GM12878 (cell line): ENCODE measurements around the gene MEF2C. TPM values are rescaled to one million over a fixed set of nuclear protein-coding genes. Genes with fewer than 3 reads are reported as not detected.

Experiments used
- ATAC-seq: fragments of 200-7000 bp; cut with Tn5 transposase; 3 replicates; pipeline ENCODE4 v1.9.1; 2020; ENCODE audit warnings: mild to moderate bottlenecking, moderate library complexity
- BruUV-seq: library from RNA; stranded (reverse); fragments of 400-500 nt; replicated peaks from 2 replicates; lab custom pipeline; 2021; lab: Mats Ljungman, UMichigan
- CTCF ChIA-PET: fragments of 300-600 bp; sonication (Branson Sonifier 250); formaldehyde crosslinking; extraction: SDS; loops from one replicate; lab custom pipeline; 2021; ENCODE audit warnings: inconsistent platforms; lab: Yijun Ruan, JAX
- POLR2A ChIA-PET: fragments of 350-600 bp; formaldehyde crosslinking; extraction: SDS; loops from one replicate; lab custom pipeline; 2021; ENCODE audit warnings: inconsistent platforms; lab: Charles Lee
- RAD21 ChIA-PET: fragments of 300-600 bp; sonication (Branson Sonifier 250); formaldehyde crosslinking; loops from one replicate; lab custom pipeline; 2023; ENCODE audit warnings: antibody characterized with exemption; ENCODE audit not compliant: unreplicated experiment; lab: Charles Lee
- SMC1A ChIA-PET: fragments of 300-600 bp; sonication (Branson Sonifier 250); formaldehyde crosslinking; loops from one replicate; lab custom pipeline; 2023; ENCODE audit not compliant: unreplicated experiment, uncharacterized antibody; lab: Charles Lee
- DNase-seq: peaks from one replicate; pipeline ENCODE4 v3.0.0-alpha.2; 2011; ENCODE audit warnings: low read depth, low spot score
- FAIRE-seq: peaks from 3 replicates; lab custom pipeline; 2011; peaks lifted over from hg19 to GRCh38; lab: Jason Lieb, UNC
- H2AFZ ChIP-seq: 2 replicates; pipeline ENCODE4 v1.6.0; 2011; ENCODE audit warnings: low read depth, low read length, control low read depth; ENCODE audit not compliant: control insufficient read depth
- H3K27ac ChIP-seq: 2 replicates; pipeline ENCODE4 v1.5.1; 2011; ENCODE audit warnings: control low read depth; ENCODE audit not compliant: control insufficient read depth, insufficient read depth
- H3K27me3 ChIP-seq, 2 experiments: replicated peaks in 1 of 2; 2 replicates each; pipeline versions ENCODE4 v1.6.0 to v1.6.1; 2011; ENCODE audit warnings: low read length in 1 of 2; ENCODE audit not compliant: control insufficient read depth in 2 of 2, insufficient read depth in 2 of 2
- H3K36me3 ChIP-seq, 2 experiments: 2 replicates each; pipeline ENCODE4 v1.5.1; 2011; ENCODE audit warnings: low read length in 1 of 2; ENCODE audit not compliant: control insufficient read depth in 2 of 2, insufficient read depth in 2 of 2
- H3K4me1 ChIP-seq: 2 replicates; pipeline ENCODE4 v1.6.1; 2011; ENCODE audit warnings: mild to moderate bottlenecking, low read length, moderate library complexity, mixed read lengths; ENCODE audit not compliant: control insufficient read depth, insufficient read depth
- H3K4me2 ChIP-seq: 2 replicates; pipeline ENCODE4 v1.6.0; 2011; ENCODE audit warnings: control low read depth; ENCODE audit not compliant: control insufficient read depth, insufficient read depth
- H3K4me3 ChIP-seq: fragments of 200-600 bp; sonication (generic); 2 replicates; pipeline ENCODE4 v1.5.1; 2016
- H3K79me2 ChIP-seq: 2 replicates; pipeline ENCODE4 v1.6.0; 2011; ENCODE audit warnings: low read length; ENCODE audit not compliant: control insufficient read depth, insufficient read depth
- H3K9ac ChIP-seq: 2 replicates; pipeline ENCODE4 v1.8.0; 2011; ENCODE audit warnings: low read length, control low read depth, mixed read lengths; ENCODE audit not compliant: control insufficient read depth, insufficient read depth
- H3K9me3 ChIP-seq: replicated peaks from 3 replicates; pipeline ENCODE4 v1.5.1; 2011; ENCODE audit warnings: mild to moderate bottlenecking, low read length; ENCODE audit not compliant: control insufficient read depth, insufficient read depth
- H4K20me1 ChIP-seq: 2 replicates; pipeline ENCODE4 v1.6.0; 2011; ENCODE audit not compliant: control insufficient read depth, insufficient read depth
- CBFB ChIP-seq: IDR thresholded peaks from 2 replicates; pipeline ENCODE4 v1.6.1; 2016; ENCODE audit warnings: antibody characterized with exemption, low read depth
- EP300 ChIP-seq, 2 experiments: fragments of 150-350 bp in 1 of 2; IDR thresholded peaks; 2 replicates each; pipeline ENCODE4 v1.6.1; 2011 to 2012; ENCODE audit warnings: low read depth in 2 of 2, low read length in 2 of 2, borderline replicate concordance in 1 of 2, improper control_type of control experiment in 1 of 2, inconsistent platforms in 1 of 2; ENCODE audit not compliant: control insufficient read depth in 1 of 2
- GATAD2B ChIP-seq: fragments of 450-650 bp; conservative IDR thresholded peaks from 2 replicates; pipeline ENCODE4 v1.6.1; 2017; ENCODE audit warnings: low read depth, mild to moderate bottlenecking, moderate library complexity
- HDAC2 ChIP-seq: fragments of 200-600 bp; sonication (generic); IDR thresholded peaks from 2 replicates; pipeline ENCODE4 v1.6.1; 2017
- IKZF1 ChIP-seq: fragments of 450-650 bp; conservative IDR thresholded peaks from 2 replicates; pipeline ENCODE4 v1.6.1; 2017; ENCODE audit warnings: antibody characterized with exemption, mild to moderate bottlenecking
- JUNB ChIP-seq: IDR thresholded peaks from 2 replicates; pipeline ENCODE4 v1.6.1; 2016; ENCODE audit warnings: antibody characterized with exemption, mild to moderate bottlenecking
- JUND ChIP-seq: IDR thresholded peaks from 2 replicates; pipeline ENCODE4 v1.6.1; 2012; ENCODE audit warnings: low read depth, mild to moderate bottlenecking, low read length, improper control_type of control experiment, moderate library complexity
- RAD51 ChIP-seq: fragments of 450-650 bp; IDR thresholded peaks from 2 replicates; pipeline ENCODE4 v1.6.1; 2016; ENCODE audit warnings: moderate library complexity, mild to moderate bottlenecking, inconsistent platforms
- RB1 ChIP-seq: fragments of 450-650 bp; formaldehyde crosslinking; IDR thresholded peaks from 2 replicates; pipeline ENCODE4 v1.6.1; 2017; ENCODE audit warnings: mild to moderate bottlenecking, borderline replicate concordance
- SMAD5 ChIP-seq: IDR thresholded peaks from 2 replicates; pipeline ENCODE4 v1.6.1; 2016; ENCODE audit warnings: antibody characterized with exemption, low read depth
- SMC3 ChIP-seq: IDR thresholded peaks from 2 replicates; pipeline ENCODE4 v1.6.1; 2011; ENCODE audit warnings: low read length, improper control_type of control experiment, borderline replicate concordance
- TARDBP ChIP-seq: IDR thresholded peaks from 2 replicates; pipeline ENCODE4 v1.6.1; 2016; ENCODE audit warnings: borderline replicate concordance
- TCF12 ChIP-seq: IDR thresholded peaks from 2 replicates; pipeline ENCODE4 v1.6.1; 2011; ENCODE audit warnings: low read depth, mild to moderate bottlenecking, low read length
- ZNF217 ChIP-seq: fragments of 450-650 bp; IDR thresholded peaks from 2 replicates; pipeline ENCODE4 v1.6.1; 2017; ENCODE audit warnings: antibody characterized with exemption, mild to moderate bottlenecking
- ZNF622 ChIP-seq: fragments of 450-650 bp; IDR thresholded peaks from 2 replicates; pipeline ENCODE4 v1.6.1; 2017; ENCODE audit warnings: mild to moderate bottlenecking, inconsistent platforms
- ZNF687 ChIP-seq: fragments of 450-650 bp; IDR thresholded peaks from 2 replicates; pipeline ENCODE4 v1.6.1; 2017; ENCODE audit warnings: mild to moderate bottlenecking, moderate library complexity
- ZSCAN29 ChIP-seq: fragments of 450-650 bp; IDR thresholded peaks from 2 replicates; pipeline ENCODE4 v1.6.1; 2017; ENCODE audit warnings: mild to moderate bottlenecking, moderate library complexity
- WGBS: methylation state at CpG from one replicate; pipeline ENCODE4 v1.1.6; 2016; ENCODE audit warnings: low lambda C conversion rate; ENCODE audit not compliant: insufficient replicate concordance, insufficient coverage; ENCODE audit errors: missing lambda C conversion rate; 5-methylcytosine and 5-hydroxymethylcytosine counted together
- in situ Hi-C: fragments of 300-500 bp; cut with MboI; formaldehyde crosslinking; loops from 9 replicates; pipeline ENCODE4 v1.14.3; 2018; ENCODE audit warnings: mixed read lengths
- intact Hi-C: fragments of 100-400 bp; cut with micrococcal nuclease; formaldehyde crosslinking; loops from one replicate; pipeline ENCODE4 v1.14.2; 2022; ENCODE audit not compliant: unreplicated experiment
- polyA plus RNA-seq, 11 experiments: library from polyadenylated mRNA; depleted of rRNA in 4 of 11; unstranded in 6 of 11; stranded (reverse) in 5 of 11; fragments of >200 nt; fragmentation: Nextera tagmentation in 4 of 11; fragmentation: Illumina TruSeq in 1 of 11; extraction: Ambion mirVana in 4 of 11; extraction: Trizol in 1 of 11; gene quantifications; 1 replicate in 1 of 11; 2 replicates in 10 of 11; pipeline versions ENCODE4 v1.2.1 to v1.2.3, GENCODE V29; 2011 to 2016; ENCODE audit warnings: inconsistent platforms in 2 of 11, missing spikeins in 2 of 11, low read depth in 1 of 11
- total RNA-seq, 4 experiments: library from RNA; depleted of rRNA in 3 of 4; stranded (reverse); fragments of >200 nt in 3 of 4; fragmentation: Illumina TruSeq in 1 of 4; extraction: Trizol in 1 of 4; gene quantifications; 2 replicates each; pipeline versions ENCODE4 v1.2.1 to v1.2.3, GENCODE V29; 2013 to 2021
- TF ChIP-seq, protein P1 (sequence below): fragments of 150-350 bp; IDR thresholded peaks from 2 replicates; pipeline ENCODE4 v1.6.1; 2016; ENCODE audit warnings: low read depth, low read length

The MEF2C gene
- total and polyA plus RNA-seq, 10 of the 15 experiments (the other 5 are each of a cell fraction or from before 2014, with no cell fraction given), result 104 to 225 (median 180) TPM

GRCh38 chr5:88729084-88729828 is 153.7 kb downstream of the MEF2C start:
- DNase-seq, result peak; percentile 73
- H3K9me3 ChIP-seq, result no peaks in the 10 kb centered on the region
- no peaks in the 10 kb centered on the region for H4K20me1 ChIP-seq
- POLR2A ChIA-PET, result interaction anchor here (0.7 to 2.0 kb wide), 7 partner anchors 13 to 1000 kb away, joined by 3 to 9 read pairs (median 3); no protein-coding TSS in a partner anchor
- no peak overlapping the region for H3K4me3 ChIP-seq
- peaks cover 1 to 25% of the 10 kb centered on the region in 2 experiments for H3K36me3 ChIP-seq
- no peak overlapping the region for H3K4me2 ChIP-seq
- peak; percentile 46 for ATAC-seq
- intact Hi-C loops, result loop anchor here (2.0 to 10.0 kb wide), 6 partner anchors 1003 to 1668 kb away; no protein-coding TSS in a partner anchor
- H2AFZ ChIP-seq, result no peak overlapping the region
- no peak overlapping the region for H3K27ac ChIP-seq
- CTCF ChIA-PET, result interaction anchor here (0.7 to 8.1 kb wide), 66 partner anchors 11 to 1705 kb away, joined by 3 to 114 read pairs (median 5); partner anchors contain the start of gene MEF2C
- no peak overlapping the region for H3K9ac ChIP-seq
- no peaks in the 10 kb centered on the region for H3K27me3 ChIP-seq
- RAD21 ChIA-PET, result interaction anchor here (0.6 to 24.9 kb wide), 64 partner anchors 11 to 1538 kb away, joined by 3 to 594 read pairs (median 5); partner anchors contain the start of gene MEF2C
- peak; percentile 78 for FAIRE-seq
- WGBS, result over 99% methylated on average over 5 of the region's 5 CpGs
- peaks cover 34% of the 10 kb centered on the region for H3K4me1 ChIP-seq
- peaks cover 41% of the 10 kb centered on the region for H3K79me2 ChIP-seq
- SMC1A ChIA-PET, result interaction anchor here (0.6 to 22.4 kb wide), 66 partner anchors 10 to 1658 kb away, joined by 3 to 591 read pairs (median 6); partner anchors contain the start of gene MEF2C
- no TSS peak for BruUV-seq
- in situ Hi-C loops, result no loop called here
- TF ChIP-seq SMAD5 (no peak), TARDBP (no peak), ZSCAN29 (0 out of 2 replicates have a peak, but pooled peaks have one; percentile 69), IKZF1 (no peak), SMC3 (peak; percentile 82), TCF12 (no peak), ZNF687 (no peak), EP300 (IDR thresholded peaks at IDR 0.05; ENCODE audit: borderline replicate concordance in 1 of 2, control insufficient read depth in 1 of 2, low read depth in 2 of 2, low read length in 2 of 2) (no peak), GATAD2B (no peak), JUNB (no peak), RB1 (no peak), ZNF217 (no peak), HDAC2 (no peak), JUND (no peak), RAD51 (no peak), ZNF622 (no peak), CBFB (no peak)
- TF ChIP-seq, protein P1, sequence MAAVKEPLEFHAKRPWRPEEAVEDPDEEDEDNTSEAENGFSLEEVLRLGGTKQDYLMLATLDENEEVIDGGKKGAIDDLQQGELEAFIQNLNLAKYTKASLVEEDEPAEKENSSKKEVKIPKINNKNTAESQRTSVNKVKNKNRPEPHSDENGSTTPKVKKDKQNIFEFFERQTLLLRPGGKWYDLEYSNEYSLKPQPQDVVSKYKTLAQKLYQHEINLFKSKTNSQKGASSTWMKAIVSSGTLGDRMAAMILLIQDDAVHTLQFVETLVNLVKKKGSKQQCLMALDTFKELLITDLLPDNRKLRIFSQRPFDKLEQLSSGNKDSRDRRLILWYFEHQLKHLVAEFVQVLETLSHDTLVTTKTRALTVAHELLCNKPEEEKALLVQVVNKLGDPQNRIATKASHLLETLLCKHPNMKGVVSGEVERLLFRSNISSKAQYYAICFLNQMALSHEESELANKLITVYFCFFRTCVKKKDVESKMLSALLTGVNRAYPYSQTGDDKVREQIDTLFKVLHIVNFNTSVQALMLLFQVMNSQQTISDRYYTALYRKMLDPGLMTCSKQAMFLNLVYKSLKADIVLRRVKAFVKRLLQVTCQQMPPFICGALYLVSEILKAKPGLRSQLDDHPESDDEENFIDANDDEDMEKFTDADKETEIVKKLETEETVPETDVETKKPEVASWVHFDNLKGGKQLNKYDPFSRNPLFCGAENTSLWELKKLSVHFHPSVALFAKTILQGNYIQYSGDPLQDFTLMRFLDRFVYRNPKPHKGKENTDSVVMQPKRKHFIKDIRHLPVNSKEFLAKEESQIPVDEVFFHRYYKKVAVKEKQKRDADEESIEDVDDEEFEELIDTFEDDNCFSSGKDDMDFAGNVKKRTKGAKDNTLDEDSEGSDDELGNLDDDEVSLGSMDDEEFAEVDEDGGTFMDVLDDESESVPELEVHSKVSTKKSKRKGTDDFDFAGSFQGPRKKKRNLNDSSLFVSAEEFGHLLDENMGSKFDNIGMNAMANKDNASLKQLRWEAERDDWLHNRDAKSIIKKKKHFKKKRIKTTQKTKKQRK, result no peak
